GM19324 (cell line): ENCODE data around the gene C1QTNF6.
A peak's percentile ranks its signal among the peaks of the same experiment; 100 is the strongest.

Experiments used
- ATAC-seq: cut with Tn5 transposase; IDR thresholded peaks from one replicate; pipeline ENCODE4 v1.9.1; 2021; ENCODE audit warnings: mild to moderate bottlenecking, moderate library complexity; ENCODE audit not compliant: unreplicated experiment, low FRiP score

Gene C1QTNF6

DNA sequence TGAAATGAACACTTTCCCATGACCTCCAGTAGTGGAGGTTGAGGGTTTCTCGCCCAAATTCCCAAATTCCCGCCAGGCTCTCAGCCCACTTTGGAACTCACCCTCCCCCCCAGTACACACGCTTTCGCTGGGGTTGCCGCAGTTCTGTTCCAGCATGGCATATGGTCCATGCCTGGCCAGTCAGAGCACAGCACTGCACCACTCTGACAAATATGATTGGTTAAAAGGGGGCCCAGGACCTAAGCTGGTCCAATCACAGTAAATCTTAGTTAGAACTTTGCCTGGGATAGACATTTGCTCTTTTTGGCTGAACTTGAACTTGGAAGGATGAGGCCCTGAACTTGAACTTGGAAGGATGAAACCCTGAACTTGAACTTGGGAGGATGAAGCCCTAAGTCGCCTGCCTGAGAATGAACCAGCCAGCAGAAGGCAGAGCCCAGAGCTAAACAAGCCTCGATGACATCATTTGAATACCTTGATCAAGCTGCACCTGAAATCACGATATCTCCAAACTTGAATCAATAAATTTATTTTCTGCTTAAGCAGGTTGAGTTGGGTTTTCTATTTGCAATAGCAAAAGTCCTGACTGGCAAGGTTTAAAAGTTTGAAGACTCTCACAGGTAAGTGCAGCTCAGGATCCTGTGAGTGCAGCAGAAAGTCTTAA, 36.8 kb upstream of the C1QTNF6 start:
- no peak for ATAC-seq

- ATAC-seq, result no peak
Observed at GRCh38 chr22:37223965-37224551, 36.0 kb upstream of the C1QTNF6 start.

GRCh38 chr22:37222440-37222971, 34.5 kb upstream of the C1QTNF6 start:
- no peak for ATAC-seq

DNA sequence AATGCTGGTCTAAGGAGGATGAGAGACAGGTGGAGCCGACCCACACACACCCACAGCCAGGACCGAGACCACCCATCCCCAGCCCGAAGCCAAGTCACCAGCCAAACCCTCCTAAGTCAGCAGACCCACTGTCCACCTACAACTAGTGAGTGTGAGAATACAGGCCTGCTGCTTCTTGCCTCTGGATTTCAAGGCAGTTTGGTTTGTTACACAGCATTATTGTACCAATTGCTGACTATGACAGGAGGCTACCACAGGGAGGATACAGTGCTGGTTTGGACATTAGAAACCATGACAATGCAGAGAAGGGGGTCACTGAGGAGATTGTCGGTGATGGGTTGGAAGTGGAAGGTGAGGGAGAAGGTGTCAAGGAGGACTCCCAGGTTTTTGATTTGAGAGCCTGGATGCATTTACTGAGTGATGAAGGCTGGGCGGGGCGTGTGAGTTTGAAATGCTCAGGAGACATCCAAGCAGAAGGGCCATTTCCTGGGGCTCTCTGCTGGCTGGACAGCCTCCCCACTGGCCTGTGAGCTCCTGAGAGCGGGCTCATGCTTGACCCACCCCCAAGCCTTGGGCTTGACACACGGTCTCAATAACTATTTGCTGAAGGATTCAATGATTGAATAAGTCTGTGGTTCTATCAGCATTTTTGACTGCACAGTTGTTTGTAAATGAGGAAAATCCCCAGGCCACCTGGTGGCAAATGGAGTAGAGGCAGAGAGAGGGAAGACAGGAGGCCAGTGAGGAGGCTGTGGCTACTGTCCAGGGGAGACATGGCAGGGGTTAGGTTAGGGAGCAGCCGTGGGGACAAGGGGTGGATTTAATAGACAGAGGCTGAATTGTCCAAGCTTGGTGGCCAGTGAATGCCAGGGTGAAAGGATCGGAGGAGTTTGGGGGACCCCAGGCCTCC, 33.6 kb upstream of the C1QTNF6 start:
- no peak for ATAC-seq

DNA sequence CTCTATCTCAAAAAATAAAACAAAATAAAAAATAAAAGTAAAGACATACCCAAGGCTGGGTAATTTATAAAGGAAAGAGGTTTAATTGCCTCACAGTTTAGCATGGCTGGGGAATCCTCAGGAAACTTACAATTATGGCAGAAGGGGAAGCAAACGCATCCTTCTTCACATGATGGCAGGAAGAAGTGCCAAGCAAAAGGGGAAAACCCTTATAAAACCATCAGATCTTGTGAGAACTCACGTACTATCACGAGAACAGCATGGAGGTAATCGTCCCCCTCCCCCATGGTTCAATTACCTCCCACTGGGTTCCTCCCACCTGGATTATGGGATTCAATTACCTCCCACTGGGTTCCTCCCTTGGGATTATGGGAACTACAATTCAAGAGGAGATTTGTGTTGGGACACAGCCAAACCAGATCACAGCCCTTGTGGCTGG, 32.5 kb upstream of the C1QTNF6 start:
- no peak for ATAC-seq

DNA sequence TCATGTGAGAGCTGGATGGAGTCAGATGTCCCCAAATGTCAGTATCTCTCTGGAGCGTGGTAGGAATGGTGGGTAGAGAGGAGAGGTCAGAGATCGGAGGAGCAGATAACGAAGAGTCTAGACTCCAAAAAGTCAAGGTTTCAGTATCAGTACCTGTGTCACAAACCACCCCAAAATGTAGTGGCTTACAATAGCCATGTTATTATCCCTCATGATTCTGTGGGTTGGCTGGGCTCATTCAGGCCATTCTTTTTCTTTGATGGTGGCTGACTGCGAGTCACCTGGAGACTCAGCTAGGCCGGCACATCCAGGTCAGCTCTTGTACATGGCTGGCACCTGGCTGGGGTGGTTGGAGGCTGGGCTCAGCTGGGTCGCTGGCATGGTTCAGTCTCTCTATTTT, 31.5 kb upstream of the C1QTNF6 start:
- peak; percentile 9 for ATAC-seq

GRCh38 chr22:37218771-37219411, 30.8 kb upstream of the C1QTNF6 start:
- ATAC-seq, result peak; percentile 81

GRCh38 chr22:37218399-37218770, 30.3 kb upstream of the C1QTNF6 start:
- ATAC-seq, result no peak

DNA sequence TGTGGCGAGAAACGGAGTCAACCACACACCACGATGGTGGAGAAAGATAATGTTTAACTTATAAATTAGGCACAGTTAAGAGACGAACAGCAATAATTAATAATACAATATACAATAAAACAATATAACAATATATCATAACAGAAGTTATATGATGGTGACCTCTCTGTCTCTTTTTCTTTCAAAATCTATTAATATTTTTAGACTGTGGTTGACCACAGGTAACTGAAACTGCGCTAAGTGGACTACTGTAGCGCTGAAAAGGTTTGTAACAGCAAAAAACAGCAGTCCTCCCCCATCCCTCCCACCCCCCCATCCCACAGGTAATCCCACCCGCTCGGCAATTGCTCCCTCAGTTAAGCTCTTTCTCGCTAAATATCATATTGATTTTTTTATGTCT, 27.8 kb upstream of the C1QTNF6 start:
- ATAC-seq, result no peak

DNA sequence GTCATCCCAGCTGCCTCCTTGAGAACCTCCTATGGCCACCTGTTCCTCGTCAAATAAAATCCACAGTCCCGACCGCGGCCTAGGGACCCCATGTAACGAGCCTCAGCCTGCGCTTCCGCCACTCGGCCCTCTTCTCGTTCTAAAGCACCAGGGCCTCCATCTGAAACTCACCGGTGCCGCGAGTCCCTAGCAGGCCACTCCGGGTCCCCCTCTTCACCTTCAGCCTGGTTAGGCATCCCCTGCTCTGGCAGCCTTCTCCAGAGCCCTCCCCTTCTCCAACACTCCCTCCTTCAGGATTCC, 26.6 kb upstream of the C1QTNF6 start:
- ATAC-seq, result no peak

GRCh38 chr22:37213941-37214730, 26.1 kb upstream of the C1QTNF6 start:
- ATAC-seq, result no peak

DNA sequence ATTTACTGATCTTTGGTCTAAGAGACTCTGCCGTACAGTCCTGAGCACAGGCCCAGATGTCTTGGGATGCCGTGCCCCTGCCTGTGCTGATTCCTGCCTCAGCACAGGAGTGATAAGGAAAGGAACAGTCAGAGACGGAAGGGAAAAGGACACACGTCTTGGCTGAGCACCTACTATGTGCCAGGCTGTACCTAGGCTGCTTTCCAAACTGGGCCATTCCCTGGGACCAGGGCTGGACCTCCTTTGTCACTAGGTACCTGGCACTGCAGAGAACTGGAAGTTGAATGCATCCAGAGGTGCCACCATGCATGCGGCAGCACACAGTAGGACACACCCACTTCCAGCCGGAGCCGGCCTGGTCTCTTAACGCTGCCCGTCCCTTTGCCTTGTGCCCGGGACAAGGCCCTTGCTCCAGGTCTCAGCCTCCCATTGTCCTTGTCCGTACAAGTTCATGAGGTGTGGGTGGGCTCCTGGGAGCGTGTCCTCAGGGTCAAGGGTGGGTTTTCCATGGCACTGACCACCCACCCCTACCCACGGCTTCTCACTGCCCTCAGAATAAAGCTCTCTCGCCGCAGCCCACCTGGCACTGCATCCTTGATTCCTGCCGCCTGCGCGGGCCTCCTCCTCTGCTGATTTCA, 25.3 kb upstream of the C1QTNF6 start:
- no peak for ATAC-seq

GRCh38 chr22:37212174-37212906, 24.3 kb upstream of the C1QTNF6 start, which contains the start of gene SSTR3:
Gene SSTR3 (minus strand): TSS chr22:37212477. CDS start chr22:37207803, 4,674 bp downstream.
- ATAC-seq, result no peak

- ATAC-seq, result no peak
Observed at GRCh38 chr22:37211866-37212173, 23.8 kb upstream of the C1QTNF6 start.

- no peak for ATAC-seq
Observed at GRCh38 chr22:37211075-37211865, 23.2 kb upstream of the C1QTNF6 start.

DNA sequence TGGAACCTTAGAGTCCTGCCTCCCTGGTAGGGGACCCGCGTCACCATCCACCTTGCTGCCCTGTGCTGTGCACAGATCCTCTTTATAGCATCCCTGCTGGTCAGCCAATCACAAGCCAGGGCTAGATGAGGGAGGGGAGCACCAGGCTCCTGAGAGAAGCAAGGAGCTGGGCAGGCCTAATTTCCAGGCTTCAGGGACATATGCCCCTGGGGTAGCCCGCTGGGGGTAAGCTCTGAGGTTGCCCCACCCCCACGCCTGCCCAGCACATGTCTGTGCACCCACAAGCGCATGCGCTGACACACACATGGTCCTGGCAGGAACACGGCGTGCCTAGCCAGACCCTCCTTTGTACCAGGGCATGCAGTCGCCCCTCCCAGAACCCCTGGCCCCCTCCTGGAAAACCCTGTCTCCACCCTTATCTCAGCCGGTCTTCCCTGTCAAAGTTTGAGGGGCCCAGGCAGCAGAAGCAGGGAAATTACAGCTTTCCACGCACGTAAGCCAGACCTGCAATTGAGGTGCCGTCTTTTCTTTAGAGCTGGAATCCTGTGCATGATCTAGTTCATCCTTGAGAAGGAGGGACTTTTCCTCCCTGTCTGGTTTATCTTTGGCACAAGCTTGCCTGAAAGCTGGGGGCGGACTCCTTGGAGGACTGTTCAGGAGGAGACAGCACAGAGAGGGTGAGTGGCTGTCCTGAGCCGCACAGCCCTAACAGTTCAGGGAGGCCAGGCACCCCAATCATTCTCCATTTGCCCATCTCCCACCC, 22.2 kb upstream of the C1QTNF6 start:
- no peak for ATAC-seq

GRCh38 chr22:37209140-37209845, 21.2 kb upstream of the C1QTNF6 start:
- no peak for ATAC-seq
